Daoy (cell line): ENCODE data around the gene DRGX. TPM values are rescaled to one million over a fixed set of nuclear protein-coding genes. Genes with fewer than 3 reads are reported as not detected.

Experiments used
- DNase-seq: peaks from one replicate; pipeline ENCODE4 v3.0.0-alpha.2; 2015; ENCODE audit warnings: low read depth
- total RNA-seq: library from RNA; depleted of rRNA; stranded (reverse); fragments of >200 nt; shearing (Covaris generic); gene quantifications from 2 replicates; pipeline ENCODE4 v1.2.3, GENCODE V29; 2014

The DRGX gene
- total RNA-seq, 1 experiment from 2014 or later, result not detected

DNA sequence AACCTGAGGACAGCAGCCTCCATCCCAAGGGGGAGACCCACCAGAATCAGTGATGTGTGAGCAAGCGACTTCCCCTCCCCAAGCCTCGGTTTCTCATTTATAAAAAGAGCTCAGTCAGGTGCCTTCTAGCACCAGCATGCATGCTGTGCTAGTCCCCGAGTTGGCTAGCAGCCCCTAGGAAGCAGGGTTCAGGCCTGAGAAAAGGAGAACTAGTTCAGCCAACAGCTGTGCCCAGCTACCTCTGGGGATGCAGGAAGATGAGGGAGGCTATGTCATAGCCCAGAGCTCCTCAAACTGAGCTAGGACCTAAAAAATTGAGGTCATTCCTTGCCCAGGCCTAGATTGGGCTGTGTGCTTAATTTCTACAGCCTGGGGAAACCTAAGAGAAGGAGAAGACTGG is 13.7 kb downstream of the DRGX start:
- no peak for DNase-seq

DNA sequence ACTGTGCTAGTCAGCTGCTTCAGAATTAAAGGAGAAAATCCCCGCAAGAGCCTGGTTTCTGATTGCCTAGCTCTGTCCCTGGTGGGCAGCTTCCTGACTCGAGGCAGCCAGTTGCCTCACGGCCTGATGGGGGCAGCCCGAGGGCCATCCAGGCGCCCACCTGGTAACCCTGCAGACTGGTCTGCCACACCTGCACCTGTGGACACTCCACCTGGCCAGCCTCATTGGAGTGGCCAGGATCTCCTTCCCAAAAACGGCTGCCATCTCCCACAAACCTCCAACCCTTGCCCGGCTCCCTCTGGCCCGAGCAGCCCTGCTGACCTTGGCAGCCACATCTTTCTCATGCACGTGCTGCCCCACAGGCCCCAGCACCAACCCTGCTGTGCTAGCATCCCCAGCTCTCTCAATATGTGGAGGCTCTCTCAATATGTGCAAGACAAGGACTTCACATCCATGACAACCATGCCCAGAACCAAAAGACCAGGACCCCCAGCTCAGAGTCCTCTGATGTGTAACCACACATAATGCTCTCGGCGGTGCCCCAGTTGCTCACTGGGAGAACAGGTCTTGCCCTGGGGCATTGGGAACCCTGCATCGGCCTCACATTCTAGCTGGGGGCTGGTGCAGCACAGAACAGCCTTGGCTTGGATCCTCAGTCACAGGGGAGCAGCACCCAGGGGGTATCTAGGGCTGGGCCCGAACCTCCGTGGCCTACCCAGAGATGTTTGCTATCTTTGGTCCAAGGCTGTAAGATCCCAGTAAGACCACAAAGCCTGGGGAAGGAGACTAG is 14.6 kb downstream of the DRGX start:
- no peak for DNase-seq

- no peak for DNase-seq
Measured at GRCh38 chr10:49379596-49380410, 16.1 kb downstream of the DRGX start.

DNA sequence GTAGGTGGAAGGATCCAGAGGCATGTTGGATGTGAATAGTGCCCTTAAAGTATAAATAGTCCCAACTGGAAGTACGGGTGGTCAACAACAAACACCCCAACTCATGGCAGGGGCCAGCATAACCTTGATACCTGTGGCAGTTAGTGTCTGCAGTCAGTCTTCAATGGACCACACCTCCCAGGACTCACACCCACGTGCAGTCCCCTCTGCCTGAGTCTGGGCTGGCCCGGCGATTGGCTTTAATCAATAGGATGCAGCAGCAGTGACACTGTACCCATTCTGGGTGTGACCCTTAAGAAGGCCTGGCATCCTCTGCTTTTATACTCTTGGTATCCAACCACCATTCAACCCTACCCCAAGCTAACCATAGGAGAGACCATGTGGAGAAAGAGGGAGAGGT is 18.6 kb downstream of the DRGX start:
- no peak for DNase-seq

DNA sequence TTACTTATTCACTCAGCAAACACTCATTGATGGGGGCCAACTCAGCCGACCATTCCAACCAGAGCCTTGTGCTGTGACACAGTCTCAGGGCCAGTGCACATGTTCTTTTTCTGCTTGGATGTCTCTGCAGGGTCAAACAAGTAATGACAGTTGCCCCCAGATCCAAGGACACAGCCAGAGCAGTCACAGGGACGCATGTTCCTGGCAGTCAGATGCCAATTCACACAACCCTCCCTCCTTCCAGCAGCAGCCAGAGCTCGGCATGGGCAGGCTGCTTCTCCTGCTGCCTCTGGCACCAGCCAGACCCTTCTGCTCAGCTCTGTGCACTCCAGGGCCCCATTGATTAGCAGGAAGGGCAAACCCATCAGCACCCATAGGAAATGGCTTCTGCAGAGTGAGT is 20.3 kb downstream of the DRGX start:
- DNase-seq, result no peak

DNA sequence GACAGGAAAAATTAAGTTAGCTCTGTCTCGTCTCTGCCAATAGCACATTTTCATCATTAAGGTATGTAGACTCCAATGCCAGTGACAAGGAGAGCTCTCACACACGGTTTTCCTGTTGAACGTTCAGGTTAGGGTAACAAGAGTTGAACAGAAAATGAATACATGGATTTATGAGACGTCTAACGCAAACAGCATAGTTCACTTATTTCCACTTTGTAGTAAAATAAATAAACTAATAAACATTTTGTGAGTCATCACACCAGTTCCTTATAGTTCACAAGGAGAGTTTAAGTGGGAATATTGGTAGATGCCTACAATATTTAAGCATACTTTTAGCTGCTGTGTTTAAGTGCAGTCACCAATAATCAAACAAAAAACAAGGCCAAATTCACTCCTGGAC is 21.1 kb downstream of the DRGX start:
- no peak for DNase-seq

DNA sequence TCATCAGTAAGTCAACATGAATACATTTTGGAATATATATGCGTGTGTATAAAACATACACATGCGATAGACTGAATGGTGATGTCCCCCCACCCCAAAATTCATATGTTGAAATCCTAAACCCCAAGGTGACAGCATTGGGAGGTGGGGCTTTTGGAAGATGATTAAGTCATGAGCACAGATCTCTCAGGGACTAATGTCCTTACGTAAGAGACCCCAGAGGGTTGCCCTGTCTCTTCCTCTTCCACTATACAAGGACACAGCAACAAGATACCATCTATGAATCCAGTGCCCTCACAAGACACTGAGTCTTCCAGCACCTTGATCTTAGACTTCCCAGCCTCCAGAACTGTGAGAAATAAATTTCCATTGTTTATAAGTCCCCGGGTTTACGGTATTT is 22.5 kb downstream of the DRGX start:
- no peak for DNase-seq

DNA sequence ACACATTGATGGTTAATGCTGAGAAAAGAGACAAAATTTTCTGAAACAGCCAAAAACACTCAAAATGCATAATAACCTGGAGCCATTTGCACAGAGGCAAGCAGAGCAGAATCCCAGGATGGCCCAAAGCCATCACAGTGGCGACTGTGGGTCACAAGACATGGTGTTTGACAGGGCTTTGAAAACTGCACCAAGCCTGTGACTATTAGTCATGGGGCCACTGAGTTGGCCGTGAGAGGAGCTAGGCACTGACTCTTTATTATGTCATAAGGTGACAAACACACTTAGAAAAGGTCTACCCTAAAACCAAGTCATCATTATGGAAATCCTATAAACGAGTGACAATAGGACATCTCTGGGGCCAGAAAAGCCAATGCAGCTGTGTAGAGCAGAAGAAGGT is 23.9 kb downstream of the DRGX start:
- DNase-seq, result no peak

GRCh38 chr10:49370326-49371100 is 25.4 kb downstream of the DRGX start:
- DNase-seq, result no peak

DNA sequence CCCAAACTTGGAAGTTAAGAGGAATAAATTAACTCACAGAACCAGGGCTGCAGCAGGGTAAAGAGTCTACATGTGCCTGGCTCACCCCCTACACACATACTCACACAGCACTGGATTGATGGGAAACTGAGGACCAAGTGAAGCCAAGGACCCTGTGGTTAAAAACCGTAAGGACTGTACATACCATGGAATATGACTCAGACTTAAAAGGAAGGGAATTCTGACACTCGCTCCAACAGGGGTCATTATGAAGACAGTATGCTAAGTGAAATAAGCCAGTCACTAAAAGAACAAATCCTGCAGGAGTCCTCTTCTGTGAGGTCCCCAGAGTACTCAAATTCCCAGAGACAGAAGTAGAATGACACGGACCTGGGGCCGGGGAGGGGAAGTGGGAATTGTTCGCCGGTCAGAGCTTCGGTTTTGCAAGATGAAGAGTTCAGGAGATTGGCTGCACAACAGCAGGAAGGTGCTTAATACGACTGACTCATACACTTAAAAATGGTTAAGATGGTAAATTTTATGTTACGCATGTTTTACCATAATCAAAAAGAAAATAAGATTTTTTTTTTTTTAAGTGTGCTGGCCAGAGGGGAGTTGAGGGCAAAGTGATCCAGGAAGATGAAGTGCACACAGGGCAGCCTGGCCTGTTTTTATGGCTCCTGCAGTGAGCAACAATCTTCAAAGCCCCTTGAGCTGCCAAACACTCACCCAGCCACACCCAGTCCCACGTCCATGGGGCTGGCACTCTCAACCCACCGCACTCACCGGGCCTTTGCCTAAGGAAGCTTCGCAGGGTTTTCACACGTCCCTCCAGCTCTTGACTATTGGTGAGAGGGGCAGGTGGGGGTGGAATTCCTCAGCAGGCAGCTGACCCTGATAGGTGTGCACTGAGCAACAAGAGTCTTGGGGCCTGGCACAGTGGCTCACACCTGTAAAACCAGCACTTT is 26.4 kb downstream of the DRGX start:
- no peak for DNase-seq

DNA sequence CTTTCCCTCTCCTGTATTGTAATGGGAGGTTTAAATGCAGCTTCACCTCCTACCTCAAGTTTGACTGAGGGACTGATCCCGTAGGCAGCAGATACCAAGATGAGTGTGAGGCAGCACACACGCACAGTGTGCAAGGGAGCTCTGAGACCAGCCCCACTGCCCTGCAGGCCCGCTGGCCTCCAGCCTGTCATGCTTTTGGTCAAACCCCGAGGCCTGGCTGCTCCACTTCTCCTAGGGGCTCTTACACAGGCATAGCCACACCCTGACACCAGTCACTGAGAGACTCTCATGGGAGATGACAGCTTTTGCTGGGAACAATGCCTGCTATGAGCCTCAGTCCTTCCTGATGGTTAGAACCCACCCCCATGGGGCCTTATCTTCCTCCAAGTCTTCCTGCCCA is 27.6 kb downstream of the DRGX start:
- no peak for DNase-seq

DNA sequence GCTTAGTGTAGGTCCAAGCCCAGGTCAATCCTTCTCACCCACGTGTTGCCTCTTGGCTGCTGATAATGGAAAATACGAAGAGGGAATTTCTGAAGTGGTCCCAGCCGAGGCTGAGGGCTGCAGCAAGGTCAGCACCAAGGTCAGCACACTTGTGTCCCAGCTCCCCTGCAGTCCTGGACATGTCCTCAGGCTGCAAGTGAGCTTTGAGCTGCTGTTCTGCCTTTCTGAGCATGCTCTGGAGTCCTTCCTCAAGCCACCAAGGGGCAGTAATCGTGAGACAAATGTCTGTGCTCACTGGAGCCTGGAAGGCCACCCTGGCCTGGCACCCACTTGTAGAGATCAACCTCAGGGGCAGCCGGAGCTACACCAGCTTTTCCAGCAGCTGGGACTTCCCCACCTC is 28.3 kb downstream of the DRGX start:
- no peak for DNase-seq

- no peak for DNase-seq
Measured at GRCh38 chr10:49366460-49366859, 29.4 kb downstream of the DRGX start.

DNA sequence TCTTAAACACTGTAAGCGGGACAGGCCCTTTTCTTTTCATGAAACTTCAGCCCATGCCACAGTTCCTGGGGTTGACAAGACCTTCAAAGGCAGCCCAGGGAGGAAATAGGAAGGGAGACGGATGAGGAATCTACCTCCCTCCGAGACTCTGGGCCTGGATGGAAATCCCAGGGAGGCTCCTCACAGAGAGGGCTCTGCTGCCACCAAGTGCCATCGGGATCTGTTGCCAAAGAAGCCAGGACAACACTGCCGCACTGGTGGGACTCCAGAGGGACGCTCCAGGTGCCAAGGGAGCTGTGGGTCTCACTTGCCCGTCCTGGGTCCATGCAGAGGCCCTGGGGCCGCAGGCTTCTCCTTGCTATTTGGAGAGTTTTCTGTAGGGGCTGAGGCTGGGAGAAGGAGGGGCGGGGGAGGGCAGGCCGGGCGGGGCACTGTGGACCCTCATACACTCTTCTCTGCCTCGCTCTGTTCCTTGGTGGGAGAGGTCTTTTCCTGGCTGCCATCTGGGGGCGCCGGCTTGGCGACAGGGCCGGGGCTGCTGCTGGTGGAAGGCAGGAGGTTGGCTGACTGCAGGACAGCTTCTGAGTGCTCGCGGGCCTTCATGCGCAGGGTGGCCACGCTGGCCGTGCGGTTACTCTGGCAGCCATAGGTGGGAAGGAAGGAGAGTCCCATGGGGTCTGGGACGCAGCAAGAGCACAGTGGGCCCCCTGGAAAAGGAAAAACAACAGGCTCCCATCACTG is 30.0 kb downstream of the DRGX start:
- no peak for DNase-seq

DNA sequence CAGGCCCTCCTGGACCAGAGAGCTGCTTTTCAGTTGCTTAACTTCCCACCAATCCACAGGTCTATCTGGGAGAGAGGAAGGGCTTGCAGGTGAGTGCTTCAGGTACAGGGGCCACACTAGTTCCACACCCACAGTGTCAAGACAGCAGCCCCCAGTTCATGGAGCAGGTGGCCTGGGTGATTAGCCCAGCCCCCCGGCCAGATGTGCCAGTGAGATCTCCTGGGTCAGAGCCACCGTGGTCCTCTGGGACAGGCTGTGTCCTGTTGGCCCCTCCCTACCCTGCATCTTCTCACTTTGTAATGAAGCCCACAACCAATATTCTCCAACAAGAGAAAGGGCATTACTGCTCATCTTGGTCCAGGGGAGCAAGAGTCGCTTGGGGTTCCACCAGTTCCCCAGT is 30.6 kb downstream of the DRGX start:
- no peak for DNase-seq

GRCh38 chr10:49364747-49365146 is 31.1 kb downstream of the DRGX start:
- no peak for DNase-seq

GRCh38 chr10:49364051-49364450 is 31.8 kb downstream of the DRGX start:
- DNase-seq, result no peak

- no peak for DNase-seq
Measured at GRCh38 chr10:49363309-49364031, 32.4 kb downstream of the DRGX start.

- no peak for DNase-seq
Measured at GRCh38 chr10:49362596-49363260, 33.2 kb downstream of the DRGX start.
